Activated CD4-positive, alpha-beta T cell treated with anti-CD3 and anti-CD28 coated beads for 1 hour (primary cell): ENCODE measurements around the gene PSMD8.
A peak's percentile ranks its signal among the peaks of the same experiment; 100 is the strongest.
"Not testable (repeated sequence)": the region's sequence is repeated elsewhere in the genome, so short reads cannot be mapped to it uniquely, and the experiment has no call there.

Experiments used
- DNase-seq: peaks from one replicate; pipeline ENCODE4 v3.0.0-alpha.2; 2020

The PSMD8 gene

DNA sequence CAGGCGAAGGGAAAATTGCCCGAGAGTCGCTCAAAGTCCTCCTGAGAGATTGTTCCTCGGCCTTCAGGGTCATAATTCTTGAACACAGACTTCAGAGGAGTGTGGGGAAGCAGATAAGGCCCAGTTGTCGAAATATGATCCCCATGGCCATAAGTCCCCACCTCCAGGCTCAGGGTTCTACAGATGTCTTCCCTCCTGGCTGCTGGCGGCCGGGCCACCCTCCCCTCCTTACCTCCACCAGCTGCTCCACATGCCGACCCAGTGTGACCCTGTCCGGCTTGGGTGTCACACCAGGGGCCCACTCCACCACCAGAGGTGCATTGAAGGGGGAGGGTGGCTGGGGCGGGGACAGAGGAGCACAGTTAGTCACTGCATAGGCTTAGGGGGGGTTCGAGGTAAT lies 38.6 kb downstream of the PSMD8 start:
- DNase-seq, result no peak

DNA sequence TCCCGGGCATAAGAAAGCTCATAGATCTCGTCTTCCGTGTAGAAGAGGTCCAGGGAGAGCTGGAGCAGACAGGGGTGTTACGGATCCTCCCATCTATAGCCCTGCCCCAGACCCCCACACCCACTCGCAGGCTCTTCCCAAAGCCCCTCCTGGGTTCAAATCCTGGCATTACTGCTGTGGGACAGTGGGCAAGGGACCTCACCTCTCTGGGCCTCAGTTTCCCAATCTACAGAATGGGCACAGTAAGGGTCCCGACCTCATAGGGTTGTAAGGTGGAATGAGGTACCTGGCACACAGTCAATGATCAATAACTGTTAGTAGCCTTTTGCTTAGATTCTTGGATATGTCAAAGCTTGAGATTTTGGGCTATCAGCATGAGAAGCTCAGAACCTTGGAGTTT lies 39.0 kb downstream of the PSMD8 start:
- DNase-seq, result no peak

DNA sequence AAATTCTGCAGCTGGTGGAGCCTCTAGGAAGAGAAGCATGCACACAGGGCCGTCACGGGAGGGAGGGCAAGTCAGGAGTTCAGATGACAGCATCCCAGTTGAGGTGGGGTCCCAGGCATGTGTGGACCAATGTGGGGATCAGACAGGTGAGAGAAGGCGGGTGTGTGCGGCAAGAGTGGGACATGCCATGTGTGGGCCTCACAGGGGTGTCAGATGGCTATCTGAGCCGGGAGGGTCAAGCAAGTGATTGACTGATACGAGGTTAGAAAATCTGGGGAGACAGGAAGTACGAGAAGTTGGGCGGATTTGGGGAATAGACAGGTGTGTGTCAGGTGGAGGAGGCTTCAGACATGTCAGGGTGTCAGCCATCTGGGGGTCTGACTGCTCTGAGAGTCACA lies 42.8 kb downstream of the PSMD8 start:
- DNase-seq, result no peak

GRCh38 chr19:38417544-38418506 lies 43.5 kb downstream of the PSMD8 start:
- DNase-seq, result no peak

DNA sequence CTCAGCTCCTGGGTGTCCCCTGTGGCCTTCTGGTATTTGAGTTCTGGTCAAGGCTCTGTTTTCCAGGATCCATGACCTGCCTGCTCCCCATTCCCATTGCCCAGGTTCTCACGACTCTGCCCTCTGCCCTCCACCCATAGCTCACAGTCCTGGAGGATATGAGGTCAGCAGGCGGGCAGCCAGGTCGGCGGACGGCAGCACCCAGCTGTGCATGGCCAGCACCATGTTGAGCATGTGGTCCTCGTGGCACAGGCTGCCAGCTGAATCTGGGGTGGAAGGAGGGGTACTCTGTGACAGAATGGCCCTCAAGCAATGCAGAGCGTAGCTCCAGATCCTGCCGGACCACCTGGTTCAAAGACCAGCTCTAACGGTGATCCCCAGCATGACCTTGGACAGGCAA lies 46.6 kb downstream of the PSMD8 start:
- DNase-seq, result no peak

DNA sequence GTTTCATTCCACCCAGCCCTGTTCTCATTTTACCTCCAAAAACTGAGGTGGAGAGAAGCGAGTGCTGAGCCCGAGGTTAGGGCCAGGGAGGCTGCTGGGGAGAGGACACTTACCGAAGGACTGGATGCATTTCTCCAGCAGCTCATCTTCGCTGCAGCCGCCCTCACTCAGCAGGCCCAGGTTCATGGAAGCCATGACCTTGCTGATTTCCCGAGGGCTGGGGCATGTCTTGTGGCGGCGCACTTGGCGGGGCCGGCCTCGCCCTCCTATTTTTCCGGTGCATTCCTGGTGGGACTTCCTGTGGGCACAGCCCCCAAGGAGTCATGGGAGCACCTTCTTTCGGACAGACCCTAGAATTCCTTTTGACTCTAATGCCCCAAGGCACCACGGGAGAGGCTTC lies 47.5 kb downstream of the PSMD8 start:
- no peak for DNase-seq

GRCh38 chr19:38422438-38422837 lies 48.1 kb downstream of the PSMD8 start:
- DNase-seq, result no peak

DNA sequence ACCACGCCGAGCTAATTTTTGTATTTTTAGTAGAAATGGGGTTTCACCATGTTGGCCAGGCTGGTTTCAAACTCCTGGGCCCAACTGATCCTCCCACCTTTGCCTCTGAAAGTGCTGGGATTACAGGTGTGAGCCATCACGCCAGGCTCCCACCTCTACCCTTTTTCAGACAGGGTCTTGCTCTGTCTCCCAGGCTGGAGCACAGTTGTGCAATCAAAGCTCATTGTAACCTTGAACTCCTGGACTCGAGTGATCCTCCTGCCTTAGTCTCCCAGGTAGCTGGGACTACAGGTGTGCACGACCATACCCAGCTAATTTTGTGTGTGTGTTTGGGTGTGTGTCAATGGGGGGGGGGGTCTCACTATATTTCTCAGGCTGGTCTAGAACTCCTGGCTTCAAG lies 49.9 kb downstream of the PSMD8 start:
- no peak for DNase-seq

GRCh38 chr19:38425222-38425809 lies 50.9 kb downstream of the PSMD8 start:
- no peak for DNase-seq

DNA sequence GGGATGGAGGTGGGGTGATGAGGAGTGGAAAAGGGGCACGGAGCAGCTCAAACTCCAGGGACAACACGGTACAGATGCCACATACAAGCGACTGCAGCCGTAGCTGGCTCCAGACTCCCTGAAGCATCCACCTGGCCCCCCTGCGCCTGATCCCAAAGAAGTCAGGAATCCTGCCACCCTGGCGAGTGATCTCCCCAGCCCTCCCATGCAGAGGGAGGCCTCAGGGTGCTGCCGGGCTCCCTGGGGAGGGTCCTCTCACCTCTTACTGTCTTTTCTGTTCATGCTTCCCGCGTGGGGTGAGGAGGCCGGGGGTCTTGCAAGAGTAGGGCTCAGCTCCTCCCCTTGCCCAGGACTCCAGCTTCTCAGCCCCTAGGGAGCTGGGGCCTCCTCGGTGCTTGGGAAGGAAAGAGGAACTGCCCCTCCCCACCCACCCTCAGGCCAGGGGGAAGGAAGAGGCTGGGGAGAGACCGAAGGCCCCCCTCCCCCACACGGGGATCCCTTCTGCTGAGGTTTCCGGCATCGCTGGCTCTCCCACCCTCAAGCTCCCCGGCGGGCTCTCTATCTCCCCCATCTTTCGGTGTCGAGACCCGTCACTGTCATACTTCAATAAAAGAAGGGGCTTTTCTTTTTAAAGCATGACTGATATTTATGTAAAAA lies 51.6 kb downstream of the PSMD8 start, which contains the start of gene RASGRP4:
RASGRP4 (minus strand) TSS at position 410 of the 657 bp plus-strand sequence; CDS start at position 282, 128 bp downstream.
- DNase-seq, result no peak

- DNase-seq, result not testable (repeated sequence)
These were observed 52.8 kb downstream of the PSMD8 start for GRCh38 chr19:38427035-38427677.

DNA sequence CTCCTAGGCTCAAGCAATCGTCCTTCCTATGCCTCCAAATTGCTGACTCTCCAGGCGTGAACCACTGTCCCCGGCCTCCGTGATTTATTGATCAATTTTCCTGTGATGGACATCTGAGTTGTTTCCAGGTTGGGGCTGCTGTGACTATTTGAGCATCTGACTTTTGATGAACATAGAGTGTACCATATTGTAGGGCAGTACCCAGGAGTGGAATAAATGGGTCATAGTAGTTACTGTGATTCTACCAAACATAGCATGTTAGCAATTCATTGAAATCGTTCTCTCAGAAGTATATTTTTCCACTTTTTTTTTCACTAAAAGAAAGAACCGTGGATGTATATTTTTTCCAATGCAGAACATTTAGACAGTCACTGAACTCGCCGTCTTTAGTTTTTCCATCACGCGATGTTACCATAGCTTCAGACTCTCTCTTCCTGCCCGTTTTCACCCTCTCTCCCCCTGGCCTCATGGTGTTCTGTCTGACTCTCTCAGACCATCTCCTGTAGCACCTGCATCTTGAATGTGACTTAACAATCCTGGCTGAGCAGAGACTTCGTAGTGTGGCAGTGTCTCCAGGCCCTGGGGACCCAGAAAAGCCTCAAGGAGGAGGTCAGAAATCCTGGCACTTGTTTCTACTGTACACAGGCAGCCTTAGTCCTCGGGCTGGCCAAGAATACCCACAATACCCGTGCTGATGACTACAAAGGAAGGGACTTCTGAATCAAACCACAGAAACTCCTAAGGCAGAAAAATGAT lies 54.9 kb downstream of the PSMD8 start:
- no peak for DNase-seq

- DNase-seq, result no peak
These were observed 55.4 kb downstream of the PSMD8 start for GRCh38 chr19:38429811-38430156.

GRCh38 chr19:38430931-38431330 lies 56.6 kb downstream of the PSMD8 start:
- no peak for DNase-seq

- DNase-seq, result peak; percentile 13
These were observed 58.9 kb downstream of the PSMD8 start, which contains the start of gene RYR1 for GRCh38 chr19:38433268-38433733. Gene RYR1 (plus strand): TSS chr19:38433691. CDS start chr19:38433830, 139 bp downstream.
